Measurements from ENCODE around the gene RCN1.
"Not testable (repeated sequence)": the region's sequence is repeated elsewhere in the genome, so short reads cannot be mapped to it uniquely, and the experiment has no call there.

Gene RCN1

GRCh38 chr11:32115446-32115845 is 24.6 kb downstream of the RCN1 start:
- DNase-seq, result no peak

GRCh38 chr11:32116668-32117067 is 25.8 kb downstream of the RCN1 start:
- DNase-seq, result no peak

- DNase-seq, result no peak
These were observed 27.4 kb downstream of the RCN1 start for GRCh38 chr11:32118025-32118974.

- not testable (repeated sequence) for DNase-seq
These were observed 28.3 kb downstream of the RCN1 start for GRCh38 chr11:32119139-32119538.

GRCh38 chr11:32121012-32121411 is 30.1 kb downstream of the RCN1 start:
- no peak for DNase-seq

GRCh38 chr11:32122200-32122599 is 31.3 kb downstream of the RCN1 start:
- no peak for DNase-seq

- DNase-seq, result no peak
These were observed 40.4 kb downstream of the RCN1 start for GRCh38 chr11:32131321-32131720.

- DNase-seq, result no peak
These were observed 45.8 kb downstream of the RCN1 start for GRCh38 chr11:32136657-32137056.

- DNase-seq, result no peak
These were observed 46.4 kb downstream of the RCN1 start for GRCh38 chr11:32137263-32137662.

GRCh38 chr11:32137869-32138268 is 47.0 kb downstream of the RCN1 start:
- no peak for DNase-seq

GRCh38 chr11:32138902-32139301 is 48.0 kb downstream of the RCN1 start:
- DNase-seq, result no peak

- peak; percentile 77 for DNase-seq
These were observed 49.1 kb downstream of the RCN1 start for GRCh38 chr11:32139896-32140520.

- no peak for DNase-seq
These were observed 51.1 kb downstream of the RCN1 start for GRCh38 chr11:32141745-32142546.

GRCh38 chr11:32143378-32143777 is 52.5 kb downstream of the RCN1 start:
- no peak for DNase-seq

GRCh38 chr11:32145282-32145681 is 54.4 kb downstream of the RCN1 start:
- no peak for DNase-seq

- DNase-seq, result no peak
These were observed 58.0 kb downstream of the RCN1 start for GRCh38 chr11:32148895-32149294.

GRCh38 chr11:32149748-32150147 is 58.9 kb downstream of the RCN1 start:
- DNase-seq, result no peak

GRCh38 chr11:32151027-32151426 is 60.2 kb downstream of the RCN1 start:
- no peak for DNase-seq

- DNase-seq, result no peak
These were observed 61.3 kb downstream of the RCN1 start for GRCh38 chr11:32152216-32152615.

GRCh38 chr11:32152821-32153220 is 61.9 kb downstream of the RCN1 start:
- no peak for DNase-seq

GRCh38 chr11:32153747-32154146 is 62.9 kb downstream of the RCN1 start:
- DNase-seq, result no peak

GRCh38 chr11:32154275-32154674 is 63.4 kb downstream of the RCN1 start:
- no peak for DNase-seq

Data from NCI-H524 treated with DMSO at 0.1 percent for 48 hours (cell line).